LNCaP clone FGC (cell line): Measurements from ENCODE around the gene HTRA2.

Experiments used
- DNase-seq: peaks from one replicate; pipeline ENCODE4 v3.0.0-alpha.2; 2011; ENCODE audit warnings: low read depth
- H3K4me3 ChIP-seq: 2 replicates; pipeline ENCODE4 v1.5.1; 2011; ENCODE audit warnings: mild to moderate bottlenecking, low read depth, low read length, control low read depth
- CTCF ChIP-seq: IDR thresholded peaks from 2 replicates; pipeline ENCODE4 v1.5.1; 2012; ENCODE audit warnings: mild to moderate bottlenecking; ENCODE audit not compliant: control insufficient read depth, insufficient read depth; ENCODE audit errors: extremely low read depth

Gene HTRA2

GRCh38 chr2:74552914-74553811 is 23.4 kb downstream of the HTRA2 start:
- H3K4me3 ChIP-seq = no peak overlapping the region
- no peak for TF ChIP-seq CTCF
- DNase-seq = no peak

GRCh38 chr2:74553892-74554819 is 24.4 kb downstream of the HTRA2 start, which contains the start of the genes DOK1 and LOXL3:
DOK1 (plus strand) TSS chr2:74554720; CDS start chr2:74554755, 35 bp downstream.
LOXL3 (minus strand) TSS chr2:74553942; CDS start chr2:74552634, 1,308 bp downstream.
- peak within 1 kb of the TSS; percentile 38 for H3K4me3 ChIP-seq
- no peak for DNase-seq
- no peak for TF ChIP-seq CTCF

GRCh38 chr2:74554820-74555531 is 25.2 kb downstream of the HTRA2 start:
- TF ChIP-seq CTCF = no peak
- no peak overlapping the region for H3K4me3 ChIP-seq
- DNase-seq = no peak

GRCh38 chr2:74555610-74556103 is 25.9 kb downstream of the HTRA2 start:
- no peak for TF ChIP-seq CTCF
- no peak for DNase-seq
- no peak overlapping the region for H3K4me3 ChIP-seq

- no peak for TF ChIP-seq CTCF
- DNase-seq = no peak
- H3K4me3 ChIP-seq = no peak overlapping the region
Observed at GRCh38 chr2:74556159-74556558, 26.4 kb downstream of the HTRA2 start.

GRCh38 chr2:74556831-74557370 is 27.2 kb downstream of the HTRA2 start:
- no peak overlapping the region for H3K4me3 ChIP-seq
- DNase-seq = no peak
- no peak for TF ChIP-seq CTCF
